PFSK-1 (cell line): ENCODE data around the gene BTK.
A peak's percentile ranks its signal among the peaks of the same experiment; 100 is the strongest.

ENCODE experiments used
- FOXP2 ChIP-seq: optimal IDR thresholded peaks from 2 replicates; pipeline ENCODE3; 2011; ENCODE audit warnings: borderline replicate concordance, control low read depth, inconsistent platforms; ENCODE audit not compliant: insufficient read depth; ENCODE audit errors: extremely low read length, extremely low read depth
- POLR2AphosphoS5 ChIP-seq: IDR thresholded peaks from 2 replicates; pipeline ENCODE4 v1.6.1; 2012; ENCODE audit warnings: low read depth, mild to moderate bottlenecking, control low read depth, low read length, moderate library complexity
- REST ChIP-seq, 2 experiments: IDR thresholded peaks; 2 replicates each; pipeline versions ENCODE4 v1.6.1 to v1.8.0; 2011 to 2012; ENCODE audit warnings: low read depth in 2 of 2, low read length in 2 of 2, control low read depth in 1 of 2, inconsistent platforms in 1 of 2, mild to moderate bottlenecking in 1 of 2, moderate library complexity in 1 of 2; ENCODE audit not compliant: insufficient read depth in 1 of 2
- SIN3A ChIP-seq: IDR thresholded peaks from 2 replicates; pipeline ENCODE4 v1.6.1; 2012; ENCODE audit warnings: mild to moderate bottlenecking, low read length, moderate library complexity, borderline replicate concordance; ENCODE audit not compliant: insufficient read depth
- TAF1 ChIP-seq: IDR thresholded peaks from 2 replicates; pipeline ENCODE4 v1.6.1; 2012; ENCODE audit warnings: low read length, control low read depth, borderline replicate concordance; ENCODE audit not compliant: insufficient read depth

BTK gene

GRCh38 chrX:101394372-101394771, 8.4 kb upstream of the BTK start:
- 0 out of 2 replicates have a peak, but pooled peaks have one; percentile 23 for TF ChIP-seq POLR2AphosphoS5
- TF ChIP-seq REST (IDR thresholded peaks at IDR 0.05; ENCODE audit: insufficient read depth in 1 of 2, low read depth in 2 of 2, low read length in 2 of 2), result no peak

- TF ChIP-seq POLR2AphosphoS5 (no peak; the same call in 1 of the 2 replicates), FOXP2 (no peak), SIN3A (no peak), TAF1 (no peak), REST (IDR thresholded peaks at IDR 0.05; ENCODE audit: insufficient read depth in 1 of 2, low read depth in 2 of 2, low read length in 2 of 2) (no peak)
Observed at GRCh38 chrX:101393530-101394305, 7.7 kb upstream of the BTK start.

GRCh38 chrX:101391831-101392230, 5.8 kb upstream of the BTK start:
- TF ChIP-seq POLR2AphosphoS5 (0 out of 2 replicates have a peak, but pooled peaks have one; percentile 18), REST (IDR thresholded peaks at IDR 0.05; ENCODE audit: insufficient read depth in 1 of 2, low read depth in 2 of 2, low read length in 2 of 2) (no peak), FOXP2 (no peak), TAF1 (no peak), SIN3A (no peak)

GRCh38 chrX:101390664-101391525, 4.9 kb upstream of the BTK start, which contains the start of gene RPL36A:
Gene RPL36A (plus strand): TSS chrX:101391011. CDS start chrX:101391044, 33 bp downstream.
- TF ChIP-seq SIN3A (no peak), REST (IDR thresholded peaks at IDR 0.05; ENCODE audit: insufficient read depth in 1 of 2, low read depth in 2 of 2, low read length in 2 of 2) (peak in 1 of 2 experiments; percentile 57; a peak in 2 of 4 replicates), TAF1 (peak; percentile 92), POLR2AphosphoS5 (peak; percentile 97)
